ENCODE results near the gene ISG15. TPM values are rescaled to one million over a fixed set of nuclear protein-coding genes. Genes with fewer than 3 reads are reported as not detected.

Gene ISG15
- total and polyA plus RNA-seq, 2 of the 13 experiments (the other 11 are each of a cell fraction or from before 2014, with no cell fraction given) = 42.1 to 54.9 TPM

DNA sequence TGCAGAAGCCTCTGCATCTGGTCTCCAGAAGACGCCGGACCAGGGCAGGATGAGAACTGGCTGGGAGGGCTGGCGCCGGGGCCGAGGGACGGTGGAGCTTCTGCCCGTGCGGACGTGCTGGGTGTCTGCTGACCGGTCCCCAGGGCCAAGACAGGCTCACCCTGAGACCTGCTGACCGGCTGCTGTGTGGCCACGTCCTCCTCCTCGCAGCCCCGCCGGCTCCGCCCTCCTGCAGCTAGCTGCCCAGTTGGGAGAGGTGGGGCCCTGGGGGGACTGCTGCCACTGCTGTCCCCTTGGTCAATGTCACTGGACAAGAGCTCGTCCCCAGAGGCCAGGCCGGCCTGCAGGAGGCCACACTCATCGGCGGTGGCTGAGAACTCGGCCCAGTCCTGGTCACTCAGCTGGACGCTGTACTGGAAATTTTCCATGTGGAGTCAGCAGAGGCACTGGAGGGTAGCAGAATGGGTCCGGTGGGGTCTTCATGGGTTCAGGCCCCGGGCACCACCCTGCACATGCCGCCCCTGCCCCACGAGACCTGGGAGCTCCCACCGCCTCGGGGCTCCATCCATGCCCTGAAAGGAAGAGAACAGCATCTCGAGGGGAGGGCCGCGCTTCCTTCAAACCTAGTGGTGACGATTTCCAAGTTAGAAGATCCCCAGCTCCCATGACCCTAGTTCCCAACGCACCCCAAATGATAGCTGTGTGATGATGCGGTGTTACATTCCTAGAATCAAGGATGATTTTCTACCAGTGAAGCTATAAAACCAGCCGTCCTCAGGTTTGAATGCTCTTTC is 32.5 kb upstream of the ISG15 start (continued):
- TF ChIP-seq ZNF510 (CRISPR knock-in tag; IDR thresholded peaks at IDR 0.05; ENCODE audit: low read depth) = 0 out of 2 replicates have a peak, but pooled peaks have one; percentile 43
- TF ChIP-seq NFE2L1 (CRISPR knock-in tag; IDR thresholded peaks at IDR 0.05; ENCODE audit: borderline replicate concordance) = no peak
- no peak for TF ChIP-seq MZF1 (CRISPR knock-in tag; IDR thresholded peaks at IDR 0.05; ENCODE audit: borderline replicate concordance)
- peak; percentile 67 for TF ChIP-seq ZNF292 (CRISPR knock-in tag; IDR thresholded peaks at IDR 0.05; ENCODE audit: borderline replicate concordance, low read depth)
- TF ChIP-seq ZNF343 (CRISPR knock-in tag; IDR thresholded peaks at IDR 0.05) = 0 out of 2 replicates have a peak, but pooled peaks have one; percentile 37
- TF ChIP-seq BCL6 (CRISPR knock-in tag; IDR thresholded peaks at IDR 0.05) = no peak
- 0 out of 2 replicates have a peak, but pooled peaks have one; percentile 10 for TF ChIP-seq MYC (CRISPR knock-in tag; IDR thresholded peaks at IDR 0.05; ENCODE audit: borderline replicate concordance)
- TF ChIP-seq ZZZ3 (CRISPR knock-in tag; IDR thresholded peaks at IDR 0.05; ENCODE audit: borderline replicate concordance) = peak; percentile 86; the same call in 1 of the 2 replicates
- TF ChIP-seq, protein P1, sequence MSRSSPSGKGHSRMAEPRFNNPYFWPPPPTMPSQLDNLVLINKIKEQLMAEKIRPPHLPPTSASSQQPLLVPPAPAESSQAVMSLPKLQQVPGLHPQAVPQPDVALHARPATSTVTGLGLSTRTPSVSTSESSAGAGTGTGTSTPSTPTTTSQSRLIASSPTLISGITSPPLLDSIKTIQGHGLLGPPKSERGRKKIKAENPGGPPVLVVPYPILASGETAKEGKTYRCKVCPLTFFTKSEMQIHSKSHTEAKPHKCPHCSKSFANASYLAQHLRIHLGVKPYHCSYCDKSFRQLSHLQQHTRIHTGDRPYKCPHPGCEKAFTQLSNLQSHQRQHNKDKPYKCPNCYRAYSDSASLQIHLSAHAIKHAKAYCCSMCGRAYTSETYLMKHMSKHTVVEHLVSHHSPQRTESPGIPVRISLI (CRISPR knock-in tag; IDR thresholded peaks at IDR 0.05; ENCODE audit: borderline replicate concordance) = 0 out of 2 replicates have a peak, but pooled peaks have one; percentile 16
- TF ChIP-seq, protein P2, sequence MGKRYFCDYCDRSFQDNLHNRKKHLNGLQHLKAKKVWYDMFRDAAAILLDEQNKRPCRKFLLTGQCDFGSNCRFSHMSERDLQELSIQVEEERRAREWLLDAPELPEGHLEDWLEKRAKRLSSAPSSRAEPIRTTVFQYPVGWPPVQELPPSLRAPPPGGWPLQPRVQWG (CRISPR knock-in tag; IDR thresholded peaks at IDR 0.05; ENCODE audit: borderline replicate concordance, low read depth) = no peak
- TF ChIP-seq ZFX (CRISPR knock-in tag; IDR thresholded peaks at IDR 0.05; ENCODE audit: low read depth) = peak; percentile 75
- TF ChIP-seq SOX5 (CRISPR knock-in tag; IDR thresholded peaks at IDR 0.05; ENCODE audit: borderline replicate concordance) = 0 out of 2 replicates have a peak, but pooled peaks have one; percentile 11
- TF ChIP-seq, protein P3, sequence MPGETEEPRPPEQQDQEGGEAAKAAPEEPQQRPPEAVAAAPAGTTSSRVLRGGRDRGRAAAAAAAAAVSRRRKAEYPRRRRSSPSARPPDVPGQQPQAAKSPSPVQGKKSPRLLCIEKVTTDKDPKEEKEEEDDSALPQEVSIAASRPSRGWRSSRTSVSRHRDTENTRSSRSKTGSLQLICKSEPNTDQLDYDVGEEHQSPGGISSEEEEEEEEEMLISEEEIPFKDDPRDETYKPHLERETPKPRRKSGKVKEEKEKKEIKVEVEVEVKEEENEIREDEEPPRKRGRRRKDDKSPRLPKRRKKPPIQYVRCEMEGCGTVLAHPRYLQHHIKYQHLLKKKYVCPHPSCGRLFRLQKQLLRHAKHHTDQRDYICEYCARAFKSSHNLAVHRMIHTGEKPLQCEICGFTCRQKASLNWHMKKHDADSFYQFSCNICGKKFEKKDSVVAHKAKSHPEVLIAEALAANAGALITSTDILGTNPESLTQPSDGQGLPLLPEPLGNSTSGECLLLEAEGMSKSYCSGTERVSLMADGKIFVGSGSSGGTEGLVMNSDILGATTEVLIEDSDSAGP (CRISPR knock-in tag; IDR thresholded peaks at IDR 0.05; ENCODE audit: borderline replicate concordance) = 0 out of 2 replicates have a peak, but pooled peaks have one; percentile 42
- TF ChIP-seq CREB3 (CRISPR knock-in tag; IDR thresholded peaks at IDR 0.05) = no peak
- no peak for TF ChIP-seq MTF1 (CRISPR knock-in tag; IDR thresholded peaks at IDR 0.05)
- TF ChIP-seq HMG20B (CRISPR knock-in tag; conservative IDR thresholded peaks at IDR 0.05) = no peak
- TF ChIP-seq, protein P4, sequence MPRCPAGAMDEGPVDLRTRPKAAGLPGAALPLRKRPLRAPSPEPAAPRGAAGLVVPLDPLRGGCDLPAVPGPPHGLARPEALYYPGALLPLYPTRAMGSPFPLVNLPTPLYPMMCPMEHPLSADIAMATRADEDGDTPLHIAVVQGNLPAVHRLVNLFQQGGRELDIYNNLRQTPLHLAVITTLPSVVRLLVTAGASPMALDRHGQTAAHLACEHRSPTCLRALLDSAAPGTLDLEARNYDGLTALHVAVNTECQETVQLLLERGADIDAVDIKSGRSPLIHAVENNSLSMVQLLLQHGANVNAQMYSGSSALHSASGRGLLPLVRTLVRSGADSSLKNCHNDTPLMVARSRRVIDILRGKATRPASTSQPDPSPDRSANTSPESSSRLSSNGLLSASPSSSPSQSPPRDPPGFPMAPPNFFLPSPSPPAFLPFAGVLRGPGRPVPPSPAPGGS (CRISPR knock-in tag; IDR thresholded peaks at IDR 0.05) = no peak
- peak; percentile 38 for TF ChIP-seq HNRNPLL (IDR thresholded peaks at IDR 0.05; ENCODE audit: low read depth, low read length, poor library complexity, severe bottlenecking)
- TF ChIP-seq CERS6 (CRISPR knock-in tag; IDR thresholded peaks at IDR 0.05) = no peak
- TF ChIP-seq MED1 (CRISPR knock-in tag; IDR thresholded peaks at IDR 0.05) = peak; percentile 53
- no peak for TF ChIP-seq DDIT3 (CRISPR knock-in tag; IDR thresholded peaks at IDR 0.05)

Measured in HepG2 (cell line).